Muscle of leg (tissue), 11 donors: ENCODE data around the gene LHB. TPM values are rescaled to one million over a fixed set of nuclear protein-coding genes. Genes with fewer than 3 reads are reported as not detected.

Experiments
- DNase-seq: peaks from one replicate; pipeline ENCODE4 v3.0.0; 2013
- H3K27ac ChIP-seq: one replicate; pipeline ENCODE4 v1.5.1; 2013; ENCODE audit warnings: mild to moderate bottlenecking, low read length, control low read depth
- H3K27me3 ChIP-seq: one replicate; pipeline ENCODE4 v1.6.1; 2013; ENCODE audit warnings: low read length; ENCODE audit not compliant: control insufficient read depth, insufficient read depth
- H3K36me3 ChIP-seq: one replicate; pipeline ENCODE4 v1.6.1; 2013; ENCODE audit warnings: low read length; ENCODE audit not compliant: control insufficient read depth, insufficient read depth
- H3K4me1 ChIP-seq: one replicate; pipeline ENCODE4 v1.6.1; 2013; ENCODE audit warnings: low read length; ENCODE audit not compliant: control insufficient read depth, insufficient read depth
- H3K4me3 ChIP-seq: one replicate; pipeline ENCODE4 v1.5.1; 2013; ENCODE audit warnings: low read length, control low read depth
- H3K9me3 ChIP-seq: replicated peaks from 2 replicates; pipeline ENCODE4 v1.6.1; 2013; ENCODE audit warnings: low read depth, low read length; ENCODE audit not compliant: control insufficient read depth
- WGBS: methylation state at CpG from one replicate; pipeline ENCODE4 v1.1.5; 2013; ENCODE audit warnings: missing lambda C conversion rate; ENCODE audit not compliant: insufficient coverage; 5-methylcytosine and 5-hydroxymethylcytosine counted together
- polyA plus RNA-seq, 8 donors: library from polyadenylated mRNA; unstranded; fragments of 120-200 nt; gene quantifications; one replicate each; pipeline versions ENCODE4 v1.2.1 to v1.2.3, GENCODE V29; 2013; ENCODE audit warnings: inconsistent platforms in 1 of 8, low replicate concordance in 1 of 8; ENCODE audit not compliant: insufficient read length in 8 of 8, insufficient read depth in 1 of 8
- total RNA-seq: library from RNA; stranded (reverse); fragments of 120-200 nt; gene quantifications from one replicate; pipeline ENCODE4 v1.2.4, GENCODE V29; 2013

LHB gene
- total and polyA plus RNA-seq, 9 donors = not detected

- H3K27ac ChIP-seq = no peak overlapping the region
- WGBS = 87% methylated on average over 25 of the region's 32 CpGs
- peaks cover 18% of the 10 kb centered on the region for H3K4me1 ChIP-seq
- H3K36me3 ChIP-seq = peaks cover 59% of the 10 kb centered on the region
- DNase-seq = no peak
- no peaks in the 10 kb centered on the region for H3K9me3 ChIP-seq
- H3K4me3 ChIP-seq = no peak overlapping the region
- peaks cover 23% of the 10 kb centered on the region for H3K27me3 ChIP-seq
Observed at GRCh38 chr19:49014123-49014869, 2.6 kb downstream of the LHB start.

GRCh38 chr19:49011194-49011593 is 5.7 kb downstream of the LHB start:
- Histone ChIP-seq H3K4me1 (no peaks in the 10 kb centered on the region), H3K36me3 (peaks cover 73% of the 10 kb centered on the region), H3K27ac (no peak overlapping the region), H3K9me3 (no peaks in the 10 kb centered on the region), H3K27me3 (no peaks in the 10 kb centered on the region), H3K4me3 (no peak overlapping the region)
- 94% methylated on average over 8 of the region's 17 CpGs for WGBS
- DNase-seq = no peak

- no peak overlapping the region for H3K4me3 ChIP-seq
- H3K4me1 ChIP-seq = no peaks in the 10 kb centered on the region
- peaks cover 72% of the 10 kb centered on the region for H3K36me3 ChIP-seq
- no peak overlapping the region for H3K27ac ChIP-seq
- WGBS = 87% methylated on average over 16 of the region's 18 CpGs
- no peaks in the 10 kb centered on the region for H3K27me3 ChIP-seq
- H3K9me3 ChIP-seq = no peaks in the 10 kb centered on the region
- no peak for DNase-seq
Observed at GRCh38 chr19:49010453-49010852, 6.4 kb downstream of the LHB start.

GRCh38 chr19:49009828-49010227 is 7.1 kb downstream of the LHB start:
- H3K4me3 ChIP-seq = no peak overlapping the region
- H3K27me3 ChIP-seq = no peaks in the 10 kb centered on the region
- no peaks in the 10 kb centered on the region for H3K9me3 ChIP-seq
- DNase-seq = no peak
- WGBS = 94% methylated on average over 17 of the region's 18 CpGs
- H3K27ac ChIP-seq = no peak overlapping the region
- H3K36me3 ChIP-seq = peaks cover 72% of the 10 kb centered on the region
- no peaks in the 10 kb centered on the region for H3K4me1 ChIP-seq

GRCh38 chr19:49006905-49007304 is 10.0 kb downstream of the LHB start:
- Histone ChIP-seq H3K4me3 (no peak overlapping the region), H3K4me1 (no peaks in the 10 kb centered on the region), H3K27ac (no peak overlapping the region), H3K9me3 (no peaks in the 10 kb centered on the region), H3K27me3 (no peaks in the 10 kb centered on the region), H3K36me3 (peaks cover 77% of the 10 kb centered on the region)
- DNase-seq = no peak
- 97% methylated on average over 21 of the region's 22 CpGs for WGBS

- WGBS = 96% methylated on average over 6 of the region's 7 CpGs
- Histone ChIP-seq H3K4me3 (no peak overlapping the region), H3K36me3 (peaks cover 65% of the 10 kb centered on the region), H3K27me3 (no peaks in the 10 kb centered on the region), H3K4me1 (no peaks in the 10 kb centered on the region), H3K9me3 (no peaks in the 10 kb centered on the region), H3K27ac (no peak overlapping the region)
- no peak for DNase-seq
Observed at GRCh38 chr19:49004964-49005614, 11.8 kb downstream of the LHB start.

DNA sequence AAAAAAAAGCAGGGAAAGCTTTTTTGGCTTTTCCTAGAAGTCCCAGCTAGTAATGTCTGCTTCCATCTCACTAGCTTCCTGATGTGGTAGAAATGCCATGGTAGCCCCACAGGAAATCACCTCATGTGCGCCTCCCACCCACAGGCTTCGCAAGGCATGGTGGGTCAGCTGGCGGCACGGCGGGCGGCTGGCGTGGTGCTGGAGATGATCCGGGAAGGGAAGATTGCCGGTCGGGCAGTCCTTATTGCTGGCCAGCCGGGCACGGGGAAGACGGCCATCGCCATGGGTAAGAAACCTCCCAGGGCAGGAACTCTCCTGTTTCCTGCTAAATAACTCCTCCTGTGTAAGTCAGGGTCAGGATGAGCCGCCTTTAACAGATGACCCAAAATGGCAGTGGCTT is 12.8 kb downstream of the LHB start:
- Histone ChIP-seq H3K36me3 (peaks cover 65% of the 10 kb centered on the region), H3K9me3 (no peaks in the 10 kb centered on the region), H3K27me3 (no peaks in the 10 kb centered on the region), H3K4me1 (no peaks in the 10 kb centered on the region), H3K4me3 (no peak overlapping the region), H3K27ac (no peak overlapping the region)
- no peak for DNase-seq
- WGBS = 98% methylated on average over 14 of the region's 15 CpGs

- WGBS = 53% methylated on average over 10 of the region's 16 CpGs
- H3K36me3 ChIP-seq = peaks cover 41% of the 10 kb centered on the region
- H3K27me3 ChIP-seq = no peaks in the 10 kb centered on the region
- H3K4me3 ChIP-seq = no peak overlapping the region
- peaks cover 3% of the 10 kb centered on the region for H3K4me1 ChIP-seq
- no peaks in the 10 kb centered on the region for H3K9me3 ChIP-seq
- no peak for DNase-seq
- no peak overlapping the region for H3K27ac ChIP-seq
Observed at GRCh38 chr19:48999481-49000325, 17.2 kb downstream of the LHB start.

GRCh38 chr19:48997972-48998371 is 18.9 kb downstream of the LHB start:
- 82% methylated on average over 5 of the region's 5 CpGs for WGBS
- no peak for DNase-seq
- Histone ChIP-seq H3K9me3 (no peaks in the 10 kb centered on the region), H3K27me3 (no peaks in the 10 kb centered on the region), H3K27ac (no peak overlapping the region), H3K4me1 (peaks cover 10% of the 10 kb centered on the region), H3K36me3 (peaks cover 26% of the 10 kb centered on the region), H3K4me3 (no peak overlapping the region)

DNA sequence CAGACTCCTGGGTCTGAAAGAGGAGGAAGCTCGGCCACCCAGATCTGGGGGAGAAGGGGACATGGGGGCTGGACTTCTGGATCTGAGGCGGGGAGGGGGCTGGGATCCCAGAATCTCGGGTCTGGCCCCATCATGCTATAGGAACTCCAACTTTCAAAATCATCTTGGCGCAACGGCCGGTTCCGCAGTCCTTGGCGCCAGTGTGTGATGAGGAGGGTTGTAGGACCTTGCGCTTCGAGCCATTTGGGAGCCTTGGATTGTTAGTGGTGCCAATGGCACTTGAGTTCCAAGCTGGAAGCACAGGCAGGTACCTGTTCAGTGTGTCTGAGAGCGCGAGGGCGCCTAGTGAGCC is 22.9 kb downstream of the LHB start:
- peak overlapping the region; percentile 100 for H3K27ac ChIP-seq
- H3K4me3 ChIP-seq = peak overlapping the region; percentile 98
- peaks cover 19% of the 10 kb centered on the region for H3K36me3 ChIP-seq
- DNase-seq = no peak
- no peaks in the 10 kb centered on the region for H3K27me3 ChIP-seq
- peaks cover 48% of the 10 kb centered on the region for H3K4me1 ChIP-seq
- 2% methylated on average over 6 of the region's 13 CpGs for WGBS
- no peaks in the 10 kb centered on the region for H3K9me3 ChIP-seq
